ENCODE measurements around the gene NCOA7.
"Not testable (repeated sequence)": the region's sequence is repeated elsewhere in the genome, so short reads cannot be mapped to it uniquely, and the experiment has no call there.

Gene NCOA7

DNA sequence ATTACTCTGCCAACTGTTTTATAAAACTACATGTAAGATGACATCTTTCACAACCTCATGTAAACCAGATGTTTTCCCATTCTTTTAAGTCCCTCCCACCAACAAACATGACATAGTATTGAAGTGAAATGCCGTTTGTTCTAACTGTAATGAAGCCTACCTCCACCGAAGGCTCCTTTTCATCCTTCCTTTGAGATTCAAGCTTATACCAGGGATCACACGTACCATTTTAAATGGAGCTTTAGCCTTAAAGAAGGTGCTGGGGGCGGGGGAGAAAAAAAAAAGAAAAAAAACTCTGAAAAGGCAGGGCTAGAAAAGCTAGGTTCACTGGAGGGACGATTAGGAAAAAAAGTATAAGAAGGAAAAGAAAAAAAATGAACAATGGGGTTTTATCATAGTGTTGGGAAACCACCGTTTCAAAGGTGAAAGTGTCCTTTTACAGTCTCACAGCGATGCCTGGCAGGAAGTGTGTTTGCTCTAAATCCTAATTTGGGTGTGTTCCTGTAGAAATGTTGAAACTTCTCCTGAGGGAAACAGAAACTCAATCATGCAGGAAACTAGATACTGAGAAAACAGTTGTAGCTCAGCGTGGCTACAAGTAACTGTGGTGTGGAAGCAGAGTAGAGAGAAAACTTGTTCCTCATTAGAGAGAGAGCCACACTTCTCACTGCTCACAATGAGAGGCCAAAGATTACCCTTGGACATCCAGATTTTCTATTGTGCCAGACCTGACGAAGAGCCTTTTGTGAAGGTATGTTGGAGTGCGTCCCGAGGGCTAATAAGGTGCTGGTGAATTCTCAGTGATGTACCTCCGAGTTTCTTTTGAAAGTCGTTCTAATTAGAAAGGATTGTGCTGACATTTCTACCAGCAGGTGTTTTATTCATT, 128.2 kb downstream of the NCOA7 start:
- no peak for DNase-seq (ENCODE audit: low read depth, low spot score)

DNA sequence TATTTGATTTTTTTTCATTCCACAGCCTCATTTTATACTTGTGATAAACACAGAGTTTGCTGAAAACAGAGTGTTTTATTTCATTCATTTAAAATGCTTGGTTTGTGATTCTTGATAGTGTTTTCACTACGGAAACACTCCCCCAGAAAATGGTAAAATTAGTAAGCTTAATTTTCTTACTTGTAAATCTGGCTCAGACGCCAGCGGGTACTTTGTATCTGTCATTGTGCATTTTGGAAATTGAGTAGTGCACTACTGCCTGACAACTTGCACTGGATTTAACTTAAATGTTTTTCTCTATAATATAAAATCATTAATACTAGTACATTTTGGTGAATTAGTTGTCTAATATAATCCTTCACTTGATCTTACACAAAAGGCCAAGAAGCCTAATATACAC, 128.9 kb downstream of the NCOA7 start:
- no peak for DNase-seq (ENCODE audit: low read depth, low spot score)

DNA sequence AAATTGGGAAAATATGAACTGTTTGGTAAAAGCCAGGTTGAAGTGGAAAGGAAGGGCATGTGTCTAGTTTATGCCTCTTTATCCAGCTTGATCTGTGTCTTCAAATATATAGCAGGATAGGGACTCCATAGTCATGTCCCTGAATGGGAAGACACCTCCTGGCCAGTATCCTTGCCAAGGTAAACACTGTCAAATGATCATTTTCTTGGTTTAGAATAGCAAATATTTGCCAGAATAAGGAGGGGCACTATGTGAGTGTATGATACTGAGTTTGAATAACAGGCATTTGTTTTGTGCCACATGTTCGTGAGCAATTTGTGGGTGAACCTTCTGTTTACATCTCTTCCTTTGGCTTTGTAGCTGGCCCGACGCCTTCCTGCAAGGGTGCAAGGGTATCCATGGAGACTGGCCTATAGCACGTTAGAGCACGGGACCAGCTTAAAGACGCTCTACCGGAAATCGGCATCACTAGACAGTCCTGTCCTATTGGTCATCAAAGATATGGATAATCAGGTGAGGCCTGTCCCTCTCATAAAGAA, 131.6 kb downstream of the NCOA7 start:
- DNase-seq (ENCODE audit: low read depth, low spot score) = no peak

DNA sequence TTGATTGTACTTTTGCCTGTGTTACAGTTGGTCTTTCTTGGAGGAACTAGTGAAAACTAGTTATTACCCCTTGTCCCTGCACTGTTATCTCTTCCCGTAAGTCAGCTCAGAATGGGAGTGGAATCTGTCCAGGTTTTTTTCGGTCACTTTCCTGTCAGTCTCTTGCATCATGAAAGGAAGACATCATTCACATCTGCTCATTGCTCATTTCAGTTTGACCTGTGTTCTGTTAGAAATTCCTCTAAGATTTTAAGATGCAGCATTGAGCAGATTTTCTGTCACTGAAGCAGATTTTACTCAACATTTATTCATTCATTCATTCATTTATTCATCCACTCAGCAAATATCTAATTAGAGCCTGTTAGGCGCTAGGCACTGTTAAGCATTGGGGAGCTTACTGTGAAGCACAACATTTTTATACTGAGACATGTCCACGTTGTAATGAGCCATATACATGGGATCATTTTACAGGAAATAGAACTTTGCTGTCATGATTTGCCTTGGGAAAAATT, 132.7 kb downstream of the NCOA7 start:
- no peak for DNase-seq (ENCODE audit: low read depth, low spot score)

DNA sequence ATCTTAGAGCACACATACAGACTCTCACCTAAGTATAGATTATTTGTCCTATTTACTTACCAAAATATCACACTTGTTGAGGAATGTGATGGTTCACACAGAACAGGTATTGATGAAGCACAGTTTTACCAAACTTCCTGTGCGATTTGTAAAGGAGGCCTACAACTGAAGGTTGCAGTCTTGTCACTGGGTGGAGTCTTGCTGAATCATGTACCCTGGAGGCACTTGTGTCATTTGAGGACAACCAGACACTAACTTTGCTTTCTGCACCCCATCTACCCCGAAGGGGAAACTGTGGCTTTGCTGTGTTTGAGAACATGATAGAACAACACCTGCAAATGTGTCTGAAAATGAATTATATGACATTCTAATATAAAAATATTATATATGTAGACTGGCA, 133.4 kb downstream of the NCOA7 start:
- no peak for DNase-seq (ENCODE audit: low read depth, low spot score)

DNA sequence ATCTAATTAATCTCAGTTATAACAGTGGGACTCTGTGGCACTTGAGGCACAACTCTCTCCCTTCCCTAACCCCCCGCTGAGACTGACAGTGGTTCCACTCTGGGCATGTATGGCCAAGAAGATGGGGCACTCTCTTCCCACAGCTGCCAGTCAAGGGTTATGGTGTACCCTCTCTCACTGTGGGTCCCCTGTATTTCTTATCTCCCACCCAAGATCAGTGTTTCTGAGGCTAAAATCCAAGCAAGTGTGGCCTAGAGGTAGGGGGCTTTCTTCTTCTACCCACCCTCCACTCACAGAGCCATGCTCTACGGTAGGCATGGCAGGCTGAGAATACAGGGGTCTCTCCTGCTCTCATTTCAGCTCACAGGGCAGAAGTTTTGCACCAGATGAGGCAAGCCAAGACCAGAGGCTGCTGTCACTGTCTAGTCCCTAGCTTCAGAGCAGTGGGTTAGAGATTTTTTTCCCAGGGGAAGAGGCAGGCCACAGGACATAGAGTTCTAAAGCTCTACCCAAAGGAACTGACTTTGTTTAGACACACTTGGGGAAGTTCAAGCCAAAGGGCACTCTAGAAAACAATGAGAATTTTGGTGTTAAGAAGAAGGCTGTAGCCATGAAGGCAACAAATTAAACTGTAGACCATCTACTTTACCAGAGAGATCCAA, 134.1 kb downstream of the NCOA7 start:
- no peak for DNase-seq (ENCODE audit: low read depth, low spot score)

DNA sequence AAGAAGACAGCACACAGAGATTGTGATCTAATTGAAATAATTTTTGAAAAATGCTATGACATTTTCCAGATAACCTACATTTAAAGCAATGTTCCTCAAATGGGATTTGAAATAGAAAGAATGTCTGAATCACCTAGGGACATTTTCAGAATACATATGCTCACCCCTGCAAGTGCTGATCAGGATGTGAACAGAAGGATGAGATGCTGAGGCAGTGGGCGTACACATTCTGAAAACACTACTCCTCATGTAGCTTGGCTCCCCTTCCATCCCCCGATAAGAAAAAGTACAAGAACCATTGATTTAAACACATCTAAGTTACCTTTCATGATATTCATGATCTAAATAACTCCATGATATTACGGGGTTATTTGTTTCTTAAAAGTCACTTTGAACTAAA, 136.0 kb downstream of the NCOA7 start:
- no peak for DNase-seq (ENCODE audit: low read depth, low spot score)

DNA sequence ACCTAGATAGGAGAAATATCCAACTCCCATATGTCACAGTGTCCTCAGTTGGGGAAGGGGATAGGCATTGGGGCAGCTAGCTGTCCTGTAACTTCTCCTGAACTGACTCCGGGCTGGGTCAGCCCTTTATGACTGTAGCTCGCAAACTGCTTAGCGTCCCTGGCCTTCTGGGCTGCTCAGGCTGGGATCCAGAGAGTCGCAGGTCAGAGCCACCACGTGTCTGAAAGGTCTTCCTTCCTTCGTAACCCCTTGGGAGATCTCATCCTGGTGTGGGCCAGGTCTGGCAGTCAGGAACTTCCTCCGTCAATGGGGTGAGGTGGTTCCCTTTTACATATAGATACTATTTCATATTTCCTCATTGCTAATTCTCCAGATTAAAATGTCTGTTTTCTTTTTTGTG, 137.0 kb downstream of the NCOA7 start:
- DNase-seq (ENCODE audit: low read depth, low spot score) = no peak

DNA sequence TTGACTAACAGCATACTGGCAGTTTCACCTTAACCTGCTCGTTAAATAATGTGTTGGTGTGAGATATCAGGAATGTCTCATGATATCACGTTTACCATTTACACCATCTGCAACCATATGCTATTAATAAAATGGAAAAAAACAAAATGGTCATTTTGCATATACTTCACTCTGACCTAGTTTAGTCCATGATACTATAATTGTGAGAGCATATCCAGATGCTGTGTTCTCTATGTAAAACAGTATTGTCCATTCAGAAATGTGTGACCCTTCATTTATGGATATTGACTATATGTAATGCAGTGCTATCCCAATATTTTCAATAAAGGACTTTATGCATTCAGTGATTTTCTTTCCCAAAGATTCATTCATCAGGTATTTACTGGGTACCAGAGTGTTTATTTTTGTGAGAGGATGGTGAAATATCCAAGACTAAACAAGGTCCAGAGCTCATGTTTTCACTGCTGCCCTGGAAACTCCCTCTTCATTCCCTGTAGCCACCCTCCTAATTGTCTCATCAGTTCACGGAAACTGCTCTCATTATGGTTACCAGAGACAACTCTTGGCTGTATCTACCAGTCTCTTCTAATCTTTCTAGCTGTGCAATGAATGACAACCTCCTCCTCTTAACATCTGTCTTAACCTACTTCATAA, 140.1 kb downstream of the NCOA7 start:
- DNase-seq (ENCODE audit: low read depth, low spot score) = no peak

DNA sequence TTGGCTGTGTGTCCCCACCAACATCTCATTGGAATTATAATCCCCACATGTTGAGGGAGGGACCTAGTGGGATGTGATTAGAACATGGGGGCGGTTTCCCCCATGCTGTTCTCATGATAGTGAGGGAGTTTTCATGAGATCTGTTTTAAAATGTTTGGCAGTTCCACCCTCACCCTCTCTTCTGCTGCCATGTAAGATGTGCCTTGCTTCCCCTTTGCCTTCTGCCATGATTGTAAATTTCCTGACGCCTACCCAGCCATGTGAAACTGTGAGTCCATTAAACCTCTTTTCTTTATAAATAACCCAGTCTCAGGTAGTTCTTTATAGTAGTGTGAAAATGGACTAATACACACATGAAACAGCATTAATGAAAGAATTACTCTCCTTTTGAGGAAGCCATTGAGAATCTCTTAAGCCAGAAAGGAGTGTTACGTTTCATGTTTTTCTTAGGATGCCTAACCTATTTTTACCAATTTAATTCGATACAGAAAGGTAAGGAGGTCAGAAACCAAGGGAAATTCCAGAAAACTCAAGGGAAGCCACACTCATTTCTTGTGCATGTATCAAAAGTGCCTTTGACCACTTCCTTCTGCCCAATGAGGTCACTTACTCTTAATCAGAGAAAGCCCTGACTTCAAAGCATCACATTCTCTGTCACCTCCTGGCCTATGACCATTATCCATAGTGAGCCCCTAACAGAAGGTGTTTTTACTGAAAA, 141.1 kb downstream of the NCOA7 start:
- DNase-seq (ENCODE audit: low read depth, low spot score) = no peak

DNA sequence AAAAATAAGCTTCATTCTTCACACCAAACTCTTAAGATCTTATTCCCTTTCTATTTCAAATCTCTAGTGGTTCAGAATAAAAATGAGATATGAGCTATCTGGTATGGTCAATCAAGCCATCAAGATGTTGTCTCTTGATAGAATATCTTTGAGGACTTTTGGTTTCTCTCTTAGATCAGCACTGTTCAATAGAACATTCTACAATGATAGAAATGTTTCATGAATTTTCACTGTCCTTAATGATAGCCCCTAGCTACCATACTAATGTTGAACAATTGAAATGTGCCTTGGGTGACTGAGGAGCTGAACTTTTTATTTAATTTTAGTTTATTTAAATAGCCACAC, 141.7 kb downstream of the NCOA7 start:
- no peak for DNase-seq (ENCODE audit: low read depth, low spot score)

DNA sequence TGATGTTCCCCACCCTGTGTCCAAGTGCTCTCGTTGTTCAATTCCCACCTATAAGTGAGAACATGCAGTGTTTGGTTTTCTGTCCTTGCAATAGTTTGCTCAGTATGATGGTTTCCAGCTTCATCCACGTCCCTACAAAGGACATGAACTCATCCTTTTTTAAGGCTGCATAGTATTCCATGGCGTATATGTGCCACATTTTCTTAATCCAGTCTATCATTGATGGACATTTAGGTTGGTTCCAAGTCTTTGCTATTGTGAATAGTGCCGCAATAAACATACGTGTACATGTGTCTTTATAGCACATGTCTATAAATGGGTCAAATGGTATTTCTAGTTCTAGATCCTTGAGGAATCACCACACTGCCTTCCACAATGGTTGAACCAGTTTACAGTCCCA, 144.8 kb downstream of the NCOA7 start:
- DNase-seq (ENCODE audit: low read depth, low spot score) = not testable (repeated sequence)

DNA sequence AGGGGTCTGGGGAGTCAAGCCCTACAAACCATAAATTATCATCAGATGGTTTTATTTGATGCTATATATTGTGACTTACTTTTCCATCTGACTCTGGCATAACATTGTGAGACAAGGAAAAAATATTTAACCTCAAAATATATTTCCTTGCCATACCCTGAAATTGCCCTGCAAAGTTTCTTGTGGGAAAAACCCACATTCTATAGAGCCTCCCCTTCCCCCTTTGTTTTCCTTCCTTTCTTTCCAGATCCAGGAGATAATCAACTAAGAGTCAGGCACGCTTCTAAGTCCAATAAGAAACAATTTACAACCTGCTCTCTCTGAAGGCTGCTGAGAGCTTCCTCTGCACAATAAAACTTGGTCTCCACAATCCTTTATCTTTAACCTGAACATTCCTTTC, 148.3 kb downstream of the NCOA7 start:
- no peak for DNase-seq (ENCODE audit: low read depth, low spot score)

DNA sequence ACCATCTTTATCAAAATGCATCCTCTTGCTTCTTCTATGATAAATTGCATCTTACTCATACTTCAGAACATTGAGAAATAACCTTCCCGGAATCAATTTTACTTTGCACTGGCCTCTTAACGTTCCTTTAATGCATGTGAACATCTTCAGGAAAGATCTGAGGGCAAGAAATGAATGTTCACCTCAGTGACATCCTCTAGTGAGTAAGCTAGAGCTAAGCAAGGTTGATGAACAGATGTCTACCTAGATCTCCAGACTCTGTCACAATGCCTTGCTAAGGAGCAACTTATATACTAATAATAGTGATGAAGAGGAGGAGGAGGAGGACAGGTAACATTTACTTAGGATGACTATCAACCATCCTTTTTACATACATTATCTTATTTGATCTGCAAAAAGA, 149.0 kb downstream of the NCOA7 start:
- no peak for DNase-seq (ENCODE audit: low read depth, low spot score)

DNA sequence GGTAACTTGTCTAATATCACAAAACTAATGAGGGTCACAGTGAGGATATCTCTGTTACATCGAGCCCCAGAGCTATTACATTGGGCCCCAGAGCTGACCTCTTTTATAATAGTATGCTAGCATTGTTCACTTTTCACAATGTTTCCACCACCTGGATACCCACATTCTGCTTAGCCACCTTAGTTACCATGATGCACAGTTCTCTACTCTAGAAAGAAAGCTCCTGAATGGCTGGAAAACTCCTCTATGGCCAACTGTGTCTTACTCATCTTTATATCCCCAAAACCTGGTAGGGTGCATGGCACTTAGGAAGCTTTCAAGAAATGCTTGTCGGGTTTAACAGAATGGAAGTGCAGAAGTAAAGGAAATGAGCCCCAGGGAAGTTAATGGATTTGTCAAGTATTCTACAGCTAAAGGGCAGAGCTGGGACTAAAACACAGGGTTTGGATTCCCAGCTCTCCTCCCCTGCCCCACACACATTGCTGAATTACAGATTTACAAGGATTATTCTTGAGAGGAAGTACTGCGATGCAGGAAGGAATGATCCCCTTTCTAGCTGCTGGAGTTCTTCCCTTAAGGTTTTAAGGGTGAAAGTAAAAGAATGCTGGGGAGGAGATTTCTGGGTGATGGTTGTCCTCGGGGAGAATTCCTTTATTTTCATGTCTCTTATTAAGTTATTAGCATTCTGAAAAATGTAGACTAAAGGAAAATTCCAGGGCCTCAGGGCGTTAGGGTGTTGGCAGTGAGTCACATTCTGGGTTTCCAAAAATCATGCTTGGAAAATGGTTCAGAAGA, 149.7 kb downstream of the NCOA7 start:
- no peak for DNase-seq (ENCODE audit: low read depth, low spot score)

DNA sequence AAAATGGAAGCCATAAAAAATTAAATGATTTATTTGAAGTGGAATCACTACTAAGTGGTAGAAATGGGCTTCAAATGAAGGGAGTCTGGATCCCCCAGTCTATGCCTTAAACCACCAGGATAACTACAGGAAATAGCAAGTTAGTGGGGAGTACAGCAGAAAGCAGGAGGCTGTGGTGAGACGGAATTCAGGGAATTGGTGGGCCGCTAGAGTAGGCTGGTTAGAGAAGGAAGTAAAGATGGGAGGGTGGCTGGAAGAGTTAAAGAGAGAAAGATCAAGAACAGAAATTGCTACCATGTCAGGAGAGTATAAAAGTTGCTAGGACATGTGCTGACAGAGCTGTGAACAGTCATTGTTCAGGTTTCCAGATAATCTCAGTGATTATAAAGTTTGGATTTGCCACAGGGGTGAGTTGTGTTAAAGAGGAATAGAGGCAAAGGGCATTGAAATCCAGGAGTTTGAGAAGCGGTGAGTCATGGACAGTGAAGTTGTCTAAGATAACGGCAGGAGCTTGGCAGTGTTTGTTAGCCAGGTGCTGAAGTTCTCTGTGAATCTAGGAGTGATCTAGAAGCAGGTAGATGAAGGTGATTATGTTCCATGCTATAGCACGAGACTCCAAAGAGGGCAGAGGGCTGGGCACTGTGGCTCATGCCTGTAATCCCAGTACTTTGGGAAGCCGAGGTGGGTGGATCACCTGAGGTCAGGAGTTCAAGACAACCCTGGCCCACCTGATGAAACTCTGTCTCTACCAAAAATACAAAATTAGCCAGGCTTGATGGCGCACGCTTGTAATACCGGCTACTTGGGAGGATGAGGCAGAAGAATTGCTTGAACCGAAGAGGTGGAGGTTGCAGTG, 152.1 kb downstream of the NCOA7 start:
- DNase-seq (ENCODE audit: low read depth, low spot score) = no peak

DNA sequence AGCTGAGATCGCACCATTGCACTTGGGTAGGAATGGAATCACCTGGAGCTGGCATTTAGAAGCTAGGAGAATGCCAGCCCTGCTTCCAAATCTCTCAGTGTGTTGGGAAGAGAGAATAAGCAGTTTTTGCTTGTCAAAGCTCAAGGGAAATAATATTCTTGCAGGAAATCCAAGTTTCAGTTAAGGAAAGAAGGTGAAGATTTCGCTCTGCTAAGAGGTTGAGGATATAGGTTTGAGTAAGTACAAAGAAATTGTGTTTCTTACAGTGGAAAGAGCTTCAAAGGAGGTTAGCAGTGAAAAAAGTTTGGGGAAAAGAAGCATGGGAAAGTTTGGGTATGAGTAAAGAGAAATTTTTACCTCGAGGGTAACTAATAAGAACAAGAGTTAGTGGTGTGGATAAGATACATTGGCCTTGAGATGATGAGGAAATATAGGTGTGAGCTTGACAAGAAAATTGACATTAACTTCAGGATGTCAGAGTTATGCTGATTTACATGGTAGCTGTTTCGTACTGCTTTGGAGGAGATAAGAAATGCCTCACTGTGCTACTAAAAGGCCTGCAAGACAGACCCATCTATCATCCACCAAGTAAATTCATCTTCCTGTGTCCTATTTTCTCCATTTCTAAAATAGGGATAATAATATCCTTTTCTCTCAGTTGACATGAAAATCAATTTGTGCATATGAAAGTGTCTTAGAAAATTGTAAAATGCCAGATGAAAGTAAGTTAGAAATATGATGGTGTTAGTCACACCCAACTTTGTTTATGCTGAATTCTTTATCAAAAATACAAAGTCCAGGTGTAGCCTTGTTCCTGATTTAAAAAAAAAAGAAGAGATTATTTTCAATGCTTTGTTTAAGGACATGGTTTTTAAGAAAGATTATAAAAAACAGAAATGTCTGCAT, 153.0 kb downstream of the NCOA7 start:
- no peak for DNase-seq (ENCODE audit: low read depth, low spot score)

DNA sequence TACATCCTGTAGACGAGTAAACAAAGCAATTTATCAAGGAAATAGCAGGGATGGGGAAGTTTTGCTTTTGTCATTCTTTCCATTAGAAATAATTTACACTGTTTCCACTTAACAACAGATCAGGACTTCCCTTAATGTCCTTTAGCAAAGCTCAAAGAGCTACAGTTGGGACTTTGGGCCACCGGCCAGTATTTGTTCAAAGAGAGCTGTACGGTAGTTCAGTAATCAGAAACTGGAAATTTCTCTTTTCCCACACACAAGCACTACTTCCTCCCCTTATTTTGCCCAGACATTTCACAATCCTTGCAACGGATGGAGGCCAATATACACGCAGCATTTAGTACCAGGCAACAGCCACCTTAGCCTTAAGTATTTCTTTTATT, 153.7 kb downstream of the NCOA7 start:
- DNase-seq (ENCODE audit: low read depth, low spot score) = no peak

DNA sequence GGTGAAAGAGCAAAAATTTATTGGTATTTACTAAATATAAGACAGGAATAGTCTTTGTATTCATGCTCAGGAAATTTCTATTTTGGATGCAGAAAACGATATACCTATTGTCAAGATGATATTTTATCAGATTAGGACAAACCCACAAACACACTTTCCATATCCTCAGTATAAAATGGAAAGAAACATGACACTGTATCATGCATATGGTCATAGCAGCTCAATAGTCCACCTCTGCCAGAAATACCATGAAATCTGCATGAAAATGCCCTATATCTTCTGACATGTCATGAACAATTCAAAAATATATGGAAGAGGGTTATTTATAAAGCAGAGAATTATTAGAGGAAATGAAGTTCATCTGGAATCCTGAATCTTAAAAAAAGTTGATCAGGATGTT, 154.1 kb downstream of the NCOA7 start:
- DNase-seq (ENCODE audit: low read depth, low spot score) = no peak
